HepG2 (cell line): ENCODE results near the gene NIBAN1. TPM values are rescaled to one million over a fixed set of nuclear protein-coding genes. Genes with fewer than 3 reads are reported as not detected.

Experiments
- ATAC-seq: fragments of 200-7000 bp; cut with Tn5 transposase; 3 replicates; pipeline ENCODE4 v1.9.1; 2020; ENCODE audit warnings: mild to moderate bottlenecking, moderate library complexity
- BruUV-seq: library from RNA; stranded (reverse); fragments of 400-500 nt; replicated peaks from 2 replicates; lab custom pipeline; 2021; lab: Mats Ljungman, UMichigan
- CTCF ChIA-PET: fragments of 300-600 bp; formaldehyde crosslinking; extraction: SDS; loops from one replicate; lab custom pipeline; 2021; ENCODE audit warnings: low total read pairs, inconsistent platforms, low intra/inter-chr PET ratio; lab: Yijun Ruan, JAX
- POLR2A ChIA-PET: fragments of 350-600 bp; sonication (Branson Sonifier 250); formaldehyde crosslinking; loops from one replicate; lab custom pipeline; 2020; ENCODE audit warnings: antibody characterized with exemption, inconsistent platforms; lab: Yijun Ruan, JAX
- DNase-seq: peaks from one replicate; pipeline ENCODE4 v3.0.0-alpha.2; 2015; ENCODE audit warnings: low spot score
- FAIRE-seq: peaks from 3 replicates; lab custom pipeline; 2011; peaks lifted over from hg19 to GRCh38; lab: Jason Lieb, UNC
- H2AFZ ChIP-seq: one replicate; pipeline ENCODE4 v1.6.1; 2011; ENCODE audit warnings: low read length, inconsistent platforms
- H3K27ac ChIP-seq: fragments of 300-600 bp; 3 replicates; pipeline ENCODE4 v1.8.0; 2011; ENCODE audit warnings: mixed run types, mild to moderate bottlenecking, mixed read lengths, low read length, inconsistent platforms; ENCODE audit not compliant: insufficient read depth; ENCODE audit errors: extremely low read length
- H3K27me3 ChIP-seq, 2 experiments: fragments of 200-600 bp in 1 of 2; 2 replicates in 1 of 2; 3 replicates in 1 of 2; pipeline versions ENCODE4 v1.6.0 to v1.8.0; 2011; ENCODE audit warnings: low read length in 2 of 2, mild to moderate bottlenecking in 2 of 2, moderate library complexity in 2 of 2, inconsistent platforms in 1 of 2; ENCODE audit not compliant: insufficient read depth in 2 of 2, control insufficient read depth in 1 of 2
- H3K36me3 ChIP-seq, 2 experiments: fragments of 200-600 bp in 1 of 2; replicated peaks in 1 of 2; 2 replicates in 1 of 2; 3 replicates in 1 of 2; pipeline versions ENCODE4 v1.5.1 to v1.8.0; 2011; ENCODE audit warnings: low read length in 2 of 2, inconsistent platforms in 1 of 2; ENCODE audit not compliant: insufficient read depth in 2 of 2, control insufficient read depth in 1 of 2
- H3K4me1 ChIP-seq: 2 replicates; pipeline ENCODE4 v1.5.1; 2012; ENCODE audit warnings: low read length, inconsistent platforms; ENCODE audit not compliant: insufficient read depth
- H3K4me2 ChIP-seq: 2 replicates; pipeline ENCODE4 v1.6.0; 2011; ENCODE audit warnings: low read depth, low read length, inconsistent platforms
- H3K4me3 ChIP-seq, 3 experiments: fragments of 200-600 bp in 1 of 3; sonication (generic), shearing (Covaris generic) in 1 of 3; replicated peaks in 1 of 3; 2 replicates each; pipeline ENCODE4 v1.5.1; 2011 to 2016; ENCODE audit warnings: low read length in 3 of 3, inconsistent platforms in 2 of 3, low read depth in 2 of 3, mild to moderate bottlenecking in 2 of 3, control low read depth in 1 of 3, mixed read lengths in 1 of 3; ENCODE audit not compliant: insufficient read depth in 1 of 3
- H3K79me2 ChIP-seq: one replicate; pipeline ENCODE4 v1.6.1; 2011; ENCODE audit warnings: low read length, inconsistent platforms; ENCODE audit not compliant: insufficient read depth
- H3K9ac ChIP-seq: 2 replicates; pipeline ENCODE4 v1.6.0; 2011; ENCODE audit warnings: mild to moderate bottlenecking, low read depth, low read length, inconsistent platforms; ENCODE audit not compliant: insufficient read depth
- H3K9me3 ChIP-seq: 2 replicates; pipeline ENCODE4 v1.5.1; 2012; ENCODE audit warnings: mild to moderate bottlenecking, low read length
- H4K20me1 ChIP-seq: 2 replicates; pipeline ENCODE4 v1.6.0; 2011; ENCODE audit warnings: inconsistent platforms, mild to moderate bottlenecking, low read length, moderate library complexity; ENCODE audit not compliant: insufficient read depth
- CENPT ChIP-seq: sonication (generic); formaldehyde crosslinking; IDR thresholded peaks from 2 replicates; pipeline ENCODE4 v1.8.0; 2022; ENCODE audit warnings: low read depth, mild to moderate bottlenecking, moderate library complexity, missing genetic modification reagents
- E2F2 ChIP-seq: sonication (generic); formaldehyde crosslinking; IDR thresholded peaks from 2 replicates; pipeline ENCODE4 v1.4.0; 2020; ENCODE audit warnings: missing genetic modification reagents, borderline replicate concordance
- EZH2 ChIP-seq: conservative IDR thresholded peaks from 2 replicates; pipeline ENCODE4 v1.6.1; 2012; ENCODE audit warnings: mild to moderate bottlenecking, low read depth, low read length, moderate library complexity
- KAT7 ChIP-seq: IDR thresholded peaks from 2 replicates; pipeline ENCODE4 v1.6.1; 2018; ENCODE audit warnings: borderline replicate concordance, missing compliant biosample characterization
- KMT2A ChIP-seq: sonication (generic); formaldehyde crosslinking; IDR thresholded peaks from 2 replicates; pipeline ENCODE4 v1.4.0; 2020; ENCODE audit warnings: missing genetic modification reagents
- SAFB2 ChIP-seq: sonication (generic); formaldehyde crosslinking; IDR thresholded peaks from 2 replicates; pipeline ENCODE4 v1.5.1; 2020; ENCODE audit warnings: missing genetic modification reagents, low read depth, mild to moderate bottlenecking, borderline replicate concordance
- THAP7 ChIP-seq: sonication (generic); formaldehyde crosslinking; IDR thresholded peaks from 2 replicates; pipeline ENCODE4 v1.8.1; 2023; ENCODE audit warnings: mild to moderate bottlenecking, missing genetic modification reagents
- YY1 ChIP-seq: IDR thresholded peaks from 2 replicates; pipeline ENCODE4 v1.6.1; 2011; ENCODE audit warnings: low read length, low read depth, moderate library complexity, mild to moderate bottlenecking; ENCODE audit not compliant: insufficient read depth, insufficient replicate concordance
- ZNF280D ChIP-seq: sonication (generic); formaldehyde crosslinking; IDR thresholded peaks from 2 replicates; pipeline ENCODE4 v1.5.1; 2020; ENCODE audit warnings: mild to moderate bottlenecking, missing genetic modification reagents
- ZNF512 ChIP-seq: sonication (generic); formaldehyde crosslinking; IDR thresholded peaks from 2 replicates; pipeline ENCODE4 v1.4.0; 2020; ENCODE audit warnings: mild to moderate bottlenecking, missing genetic modification reagents
- ZNF780A ChIP-seq: sonication (generic); formaldehyde crosslinking; IDR thresholded peaks from 2 replicates; pipeline ENCODE4 v1.8.0; 2022; ENCODE audit warnings: mild to moderate bottlenecking, missing genetic modification reagents, moderate library complexity
- ZZZ3 ChIP-seq: sonication (generic); formaldehyde crosslinking; IDR thresholded peaks from 2 replicates; pipeline ENCODE4 v1.4.0; 2020; ENCODE audit warnings: missing genetic modification reagents, mild to moderate bottlenecking, borderline replicate concordance
- WGBS: methylation state at CpG from one replicate; pipeline ENCODE4 v1.1.6; 2017; ENCODE audit warnings: low lambda C conversion rate; 5-methylcytosine and 5-hydroxymethylcytosine counted together
- in situ Hi-C: cut with HindIII; loops from 2 replicates; pipeline ENCODE4 v1.10.0; 2017; ENCODE audit warnings: low pct_unique_long_range_greater_than_20kb; ENCODE audit not compliant: extremely low pct_ligation_motif_present
- intact Hi-C: fragments of 100-400 bp; cut with micrococcal nuclease; formaldehyde crosslinking; loops from one replicate; pipeline ENCODE4 v1.10.0; 2022; ENCODE audit not compliant: unreplicated experiment
- polyA plus RNA-seq, 8 experiments: library from polyadenylated mRNA; depleted of rRNA in 3 of 8; stranded (reverse) in 7 of 8; unstranded in 1 of 8; fragments of >200 nt; fragmentation: Illumina TruSeq in 4 of 8; extraction: Trizol in 4 of 8; gene quantifications; 2 replicates each; pipeline versions ENCODE4 v1.2.1 to v1.2.3, GENCODE V29; 2011 to 2016; ENCODE audit warnings: low read depth in 4 of 8, missing spikeins in 1 of 8, mixed read lengths in 1 of 8; ENCODE audit not compliant: insufficient read depth in 1 of 8
- total RNA-seq, 5 experiments: library from RNA; depleted of rRNA; stranded (reverse); fragments of >200 nt; fragmentation: Illumina TruSeq; extraction: Trizol; gene quantifications; 2 replicates each; pipeline ENCODE4 v1.2.3, GENCODE V29; 2016; ENCODE audit warnings: low read depth in 1 of 5

NIBAN1 gene
- total and polyA plus RNA-seq, 2 of the 13 experiments (the other 11 are each of a cell fraction or from before 2014, with no cell fraction given) = not detected

- TF ChIP-seq ZNF280D (CRISPR knock-in tag) (no peak), THAP7 (CRISPR knock-in tag) (no peak), ZNF780A (CRISPR knock-in tag) (no peak), KMT2A (CRISPR knock-in tag) (no peak), ZNF512 (CRISPR knock-in tag) (no peak), ZZZ3 (CRISPR knock-in tag) (no peak), SAFB2 (CRISPR knock-in tag) (no peak)
Observed at GRCh38 chr1:184930645-184931044, 43.7 kb downstream of the NIBAN1 start (continued).

GRCh38 chr1:184930232-184930631, 44.1 kb downstream of the NIBAN1 start:
- ChIA-PET POLR2A (no interaction called here), CTCF (no interaction called here)
- intact Hi-C loops (no loop called here), in situ Hi-C loops (no loop called here)
- BruUV-seq = no TSS peak
- TF ChIP-seq EZH2 (no peak), E2F2 (no peak), YY1 (no peak), KAT7 (CRISPR knock-in tag) (no peak), CENPT (CRISPR knock-in tag) (no peak)
- no peak for FAIRE-seq
- no peaks in the 10 kb centered on the region for H3K36me3 ChIP-seq
- H3K27ac ChIP-seq = no peak overlapping the region
- no peak overlapping the region for H2AFZ ChIP-seq
- no peak overlapping the region for H3K4me3 ChIP-seq
- H3K9me3 ChIP-seq = no peaks in the 10 kb centered on the region
- no peak overlapping the region for H3K9ac ChIP-seq
- H3K4me2 ChIP-seq = no peak overlapping the region
- H3K27me3 ChIP-seq = no peaks in the 10 kb centered on the region
- 32% methylated on average over 4 of the region's 4 CpGs for WGBS
- no peaks in the 10 kb centered on the region for H3K79me2 ChIP-seq
- DNase-seq = no peak
- no peaks in the 10 kb centered on the region for H3K4me1 ChIP-seq
- no peaks in the 10 kb centered on the region for H4K20me1 ChIP-seq
- ATAC-seq = no peak
